HEK293 (cell line): ENCODE results near the gene ZNF771.
A peak's percentile ranks its signal among the peaks of the same experiment; 100 is the strongest.

Experiments used
- CTCF ChIA-PET: fragments of 350-600 bp; formaldehyde crosslinking; extraction: SDS; loops from one replicate; lab custom pipeline; 2021; ENCODE audit warnings: antibody characterized with exemption; lab: Yijun Ruan, JAX
- POLR2A ChIA-PET: fragments of 300-600 bp; formaldehyde crosslinking; extraction: SDS; loops from one replicate; lab custom pipeline; 2020; ENCODE audit warnings: antibody characterized with exemption, inconsistent platforms; lab: Yijun Ruan, JAX
- H3K27ac ChIP-seq: fragments of 200-500 bp; sonication (Bioruptor generic); 2 replicates; pipeline ENCODE4 v1.5.1; 2014; ENCODE audit warnings: low read depth, low read length, control low read depth, inconsistent platforms; ENCODE audit errors: extremely low read depth
- H3K36me3 ChIP-seq, 2 experiments: fragments of 200-500 bp in 1 of 2; sonication (Bioruptor generic) in 1 of 2; 1 replicate in 1 of 2; 2 replicates in 1 of 2; pipeline ENCODE4 v1.5.1; 2014 to 2017; ENCODE audit warnings: inconsistent platforms in 2 of 2, low read length in 2 of 2; ENCODE audit not compliant: control insufficient read depth in 2 of 2, insufficient read depth in 1 of 2
- H3K4me1 ChIP-seq: fragments of 200-500 bp; sonication (Bioruptor generic); 2 replicates; pipeline ENCODE4 v1.5.1; 2014; ENCODE audit warnings: mild to moderate bottlenecking, low read length, inconsistent platforms; ENCODE audit not compliant: control insufficient read depth, insufficient read depth
- H3K4me3 ChIP-seq: 2 replicates; pipeline ENCODE4 v1.5.1; 2011; ENCODE audit warnings: low read depth, mild to moderate bottlenecking, control low read depth, low read length, moderate library complexity
- H3K9me3 ChIP-seq: fragments of 200-500 bp; sonication (Bioruptor generic); 2 replicates; pipeline ENCODE4 v1.5.1; 2014; ENCODE audit warnings: low read depth, low read length, inconsistent platforms; ENCODE audit not compliant: control insufficient read depth, insufficient read depth
- GFI1B ChIP-seq: fragments of 450-650 bp; formaldehyde crosslinking; IDR thresholded peaks from 2 replicates; pipeline ENCODE4 v1.5.1; 2016; ENCODE audit warnings: missing biosample characterization, missing genetic modification characterization
- GLIS1 ChIP-seq: fragments of 450-650 bp; formaldehyde crosslinking; IDR thresholded peaks from 2 replicates; pipeline ENCODE4 v1.5.1; 2016; ENCODE audit warnings: missing biosample characterization, missing genetic modification characterization
- IKZF3 ChIP-seq: fragments of 450-650 bp; IDR thresholded peaks from 2 replicates; pipeline ENCODE4 v1.5.0; 2018; ENCODE audit warnings: missing biosample characterization, mild to moderate bottlenecking, missing genetic modification characterization, moderate library complexity
- KLF16 ChIP-seq: fragments of 450-650 bp; formaldehyde crosslinking; IDR thresholded peaks from 2 replicates; pipeline ENCODE4 v1.5.1; 2017; ENCODE audit warnings: missing biosample characterization, missing genetic modification characterization
- MYNN ChIP-seq: fragments of 450-650 bp; formaldehyde crosslinking; IDR thresholded peaks from 2 replicates; pipeline ENCODE4 v1.5.1; 2016; ENCODE audit warnings: missing biosample characterization, missing genetic modification characterization, borderline replicate concordance
- PRDM1 ChIP-seq: fragments of 450-650 bp; formaldehyde crosslinking; IDR thresholded peaks from 2 replicates; pipeline ENCODE4; 2016; ENCODE audit warnings: missing biosample characterization, missing genetic modification characterization
- REPIN1 ChIP-seq: fragments of 450-650 bp; formaldehyde crosslinking; IDR thresholded peaks from 2 replicates; pipeline ENCODE4 v1.5.1; 2017; ENCODE audit warnings: missing biosample characterization, missing genetic modification characterization, low read depth
- SALL2 ChIP-seq: fragments of 450-650 bp; formaldehyde crosslinking; IDR thresholded peaks from 2 replicates; pipeline ENCODE4 v1.5.0; 2017; ENCODE audit warnings: missing biosample characterization, mild to moderate bottlenecking, missing genetic modification characterization, borderline replicate concordance
- SCRT1 ChIP-seq: fragments of 450-650 bp; formaldehyde crosslinking; IDR thresholded peaks from 2 replicates; pipeline ENCODE4 v1.5.1; 2016; ENCODE audit warnings: missing biosample characterization, missing genetic modification characterization, borderline replicate concordance
- SCRT2 ChIP-seq: fragments of 450-650 bp; formaldehyde crosslinking; IDR thresholded peaks from 2 replicates; pipeline ENCODE4 v1.5.1; 2016; ENCODE audit warnings: missing biosample characterization, missing genetic modification characterization
- SP7 ChIP-seq: fragments of 450-650 bp; formaldehyde crosslinking; IDR thresholded peaks from 2 replicates; pipeline ENCODE4 v1.5.1; 2016; ENCODE audit warnings: missing biosample characterization, missing genetic modification characterization
- ZBTB48 ChIP-seq: fragments of 450-650 bp; formaldehyde crosslinking; IDR thresholded peaks from 2 replicates; pipeline ENCODE4 v1.5.1; 2016; ENCODE audit warnings: missing biosample characterization, missing genetic modification characterization
- ZBTB49 ChIP-seq: fragments of 450-650 bp; formaldehyde crosslinking; IDR thresholded peaks from 2 replicates; pipeline ENCODE4 v1.5.1; 2016; ENCODE audit warnings: missing biosample characterization, missing genetic modification characterization, low read depth
- ZFHX2 ChIP-seq: fragments of 450-650 bp; formaldehyde crosslinking; conservative IDR thresholded peaks from 2 replicates; pipeline ENCODE4 v1.5.1; 2016; ENCODE audit warnings: missing biosample characterization, missing genetic modification characterization
- ZFP69B ChIP-seq: fragments of 450-650 bp; formaldehyde crosslinking; IDR thresholded peaks from 2 replicates; pipeline ENCODE4 v1.5.1; 2016; ENCODE audit warnings: missing biosample characterization, missing genetic modification characterization
- ZNF132 ChIP-seq: fragments of 450-650 bp; formaldehyde crosslinking; IDR thresholded peaks from 2 replicates; pipeline ENCODE4 v1.5.1; 2017; ENCODE audit warnings: missing biosample characterization, missing genetic modification characterization, borderline replicate concordance
- ZNF174 ChIP-seq: fragments of 450-650 bp; formaldehyde crosslinking; IDR thresholded peaks from 2 replicates; pipeline ENCODE4 v1.5.0; 2017; ENCODE audit warnings: missing biosample characterization, mild to moderate bottlenecking, missing genetic modification characterization
- ZNF19 ChIP-seq: fragments of 450-650 bp; formaldehyde crosslinking; IDR thresholded peaks from 2 replicates; pipeline ENCODE4; 2016; ENCODE audit warnings: missing biosample characterization, missing genetic modification characterization, low read depth
- ZNF2 ChIP-seq: fragments of 450-650 bp; formaldehyde crosslinking; IDR thresholded peaks from 2 replicates; pipeline ENCODE4 v1.5.1; 2016; ENCODE audit warnings: missing biosample characterization, missing genetic modification characterization
- ZNF24 ChIP-seq: fragments of 450-650 bp; formaldehyde crosslinking; IDR thresholded peaks from 2 replicates; pipeline ENCODE4 v1.5.1; 2016; ENCODE audit warnings: missing biosample characterization, missing genetic modification characterization
- ZNF324 ChIP-seq: fragments of 450-650 bp; formaldehyde crosslinking; IDR thresholded peaks from 2 replicates; pipeline ENCODE4 v1.5.1; 2016; ENCODE audit warnings: missing biosample characterization, missing genetic modification characterization
- ZNF341 ChIP-seq: fragments of 450-650 bp; formaldehyde crosslinking; IDR thresholded peaks from 2 replicates; pipeline ENCODE4; 2016; ENCODE audit warnings: low read depth, missing biosample characterization, missing genetic modification characterization
- ZNF37A ChIP-seq: fragments of 450-650 bp; IDR thresholded peaks from 2 replicates; pipeline ENCODE4 v1.5.1; 2018; ENCODE audit warnings: missing biosample characterization, missing genetic modification characterization
- ZNF391 ChIP-seq: fragments of 450-650 bp; formaldehyde crosslinking; IDR thresholded peaks from 2 replicates; pipeline ENCODE4 v1.5.1; 2016; ENCODE audit warnings: low read depth, missing biosample characterization, missing genetic modification characterization, borderline replicate concordance
- ZNF548 ChIP-seq: fragments of 450-650 bp; formaldehyde crosslinking; IDR thresholded peaks from 2 replicates; pipeline ENCODE4 v1.5.1; 2016; ENCODE audit warnings: missing biosample characterization, missing genetic modification characterization
- ZNF571 ChIP-seq: fragments of 450-650 bp; formaldehyde crosslinking; IDR thresholded peaks from 2 replicates; pipeline ENCODE4 v1.5.0; 2017; ENCODE audit warnings: missing biosample characterization, missing genetic modification characterization
- ZNF580 ChIP-seq: fragments of 450-650 bp; formaldehyde crosslinking; IDR thresholded peaks from 2 replicates; pipeline ENCODE4 v1.5.1; 2016; ENCODE audit warnings: missing biosample characterization, missing genetic modification characterization
- ZNF623 ChIP-seq: fragments of 450-650 bp; formaldehyde crosslinking; IDR thresholded peaks from 2 replicates; pipeline ENCODE4 v1.5.1; 2016; ENCODE audit warnings: missing biosample characterization, missing genetic modification characterization
- ZNF629 ChIP-seq: fragments of 450-650 bp; formaldehyde crosslinking; IDR thresholded peaks from 2 replicates; pipeline ENCODE4 v1.5.1; 2017; ENCODE audit warnings: missing biosample characterization, missing genetic modification characterization
- ZNF639 ChIP-seq: fragments of 450-650 bp; formaldehyde crosslinking; IDR thresholded peaks from 2 replicates; pipeline ENCODE4 v1.5.1; 2016; ENCODE audit warnings: missing biosample characterization, missing genetic modification characterization
- ZNF701 ChIP-seq: fragments of 450-650 bp; formaldehyde crosslinking; IDR thresholded peaks from 2 replicates; pipeline ENCODE4 v1.5.1; 2016; ENCODE audit warnings: missing biosample characterization, missing genetic modification characterization
- ZSCAN4 ChIP-seq: fragments of 450-650 bp; formaldehyde crosslinking; IDR thresholded peaks from 2 replicates; pipeline ENCODE4 v1.5.1; 2017; ENCODE audit warnings: missing biosample characterization, missing genetic modification characterization
- ZSCAN5A ChIP-seq: fragments of 450-650 bp; formaldehyde crosslinking; IDR thresholded peaks from 2 replicates; pipeline ENCODE4 v1.5.1; 2016; ENCODE audit warnings: missing biosample characterization, missing genetic modification characterization

The ZNF771 gene

GRCh38 chr16:30430428-30430970, 23.1 kb downstream of the ZNF771 start (continued):
- TF ChIP-seq GFI1B (tag by site-specific recombination) (peak; percentile 77; the same call in 1 of the 2 replicates), ZNF324 (peak; percentile 84), ZSCAN5A (tag by site-specific recombination) (0 out of 2 replicates have a peak, but pooled peaks have one; percentile 65), ZNF580 (tag by site-specific recombination) (0 out of 2 replicates have a peak, but pooled peaks have one; percentile 77), ZBTB48 (peak; percentile 93), ZFP69B (peak; percentile 11; the same call in 1 of the 2 replicates), PRDM1 (peak; percentile 2; the same call in 1 of the 2 replicates), SCRT1 (tag by site-specific recombination) (peak; percentile 71; the same call in 1 of the 2 replicates), SP7 (tag by site-specific recombination) (0 out of 2 replicates have a peak, but pooled peaks have one; percentile 5), ZNF629 (peak; percentile 5; the same call in 1 of the 2 replicates), ZFHX2 (tag by site-specific recombination) (no peak), SALL2 (tag by site-specific recombination) (no peak), KLF16 (peak; percentile 46; the same call in 1 of the 2 replicates), REPIN1 (tag by site-specific recombination) (peak; percentile 89; the same call in 1 of the 2 replicates), ZNF701 (peak; percentile 28; the same call in 1 of the 2 replicates), ZNF639 (tag by site-specific recombination) (0 out of 2 replicates have a peak, but pooled peaks have one; percentile 3), ZNF24 (0 out of 2 replicates have a peak, but pooled peaks have one; percentile 19), SCRT2 (tag by site-specific recombination) (0 out of 2 replicates have a peak, but pooled peaks have one; percentile 62)

- H3K36me3 ChIP-seq: no peaks in the 10 kb centered on the region
- CTCF ChIA-PET: interaction anchor here (1.0 to 1.2 kb wide), 2 partner anchors 15 to 166 kb away, joined by 3 to 4 read pairs; no protein-coding TSS in a partner anchor
- no peak overlapping the region for H3K27ac ChIP-seq
- no peaks in the 10 kb centered on the region for H3K4me1 ChIP-seq
- POLR2A ChIA-PET: interaction anchor here (0.6 to 1.1 kb wide), 2 partner anchors 176 to 195 kb away, joined by 4 read pairs; partner anchors contain the start of gene ZNF689
- no peaks in the 10 kb centered on the region for H3K9me3 ChIP-seq
- H3K4me3 ChIP-seq: no peak overlapping the region
- no peak for TF ChIP-seq ZNF37A (tag by site-specific recombination)
- TF ChIP-seq ZSCAN4 (tag by site-specific recombination): no peak
- TF ChIP-seq IKZF3 (tag by site-specific recombination): no peak
- TF ChIP-seq ZNF132 (tag by site-specific recombination): no peak
- TF ChIP-seq ZNF341 (tag by site-specific recombination): no peak
- no peak for TF ChIP-seq ZNF19
- TF ChIP-seq ZNF623 (tag by site-specific recombination): no peak
- TF ChIP-seq ZBTB49 (tag by site-specific recombination): no peak
- TF ChIP-seq ZNF2 (tag by site-specific recombination): no peak
- no peak for TF ChIP-seq ZNF548
- no peak for TF ChIP-seq GLIS1 (tag by site-specific recombination)
- no peak for TF ChIP-seq ZNF174
- no peak for TF ChIP-seq ZNF571 (tag by site-specific recombination)
- no peak for TF ChIP-seq ZNF391 (tag by site-specific recombination)
- TF ChIP-seq MYNN (tag by site-specific recombination): no peak
- TF ChIP-seq SCRT1 (tag by site-specific recombination): no peak
These were observed 27.4 kb downstream of the ZNF771 start for GRCh38 chr16:30434852-30435251.
